NCI-H2029 treated with DMSO at 0.1 percent for 48 hours (cell line): Measurements from ENCODE around the gene TRIM5.
"Not testable (repeated sequence)": the region's sequence is repeated elsewhere in the genome, so short reads cannot be mapped to it uniquely, and the experiment has no call there.

Experiments
- DNase-seq: peaks from one replicate; lab custom pipeline; 2025; lab: John Stamatoyannopoulos, UW

TRIM5 gene

GRCh38 chr11:5684646-5685362 is at the start of gene TRIM5:
Gene TRIM5, minus strand, starts transcription at chr11:5685074. Its CDS starts 4,897 bp downstream, at chr11:5680177.
- DNase-seq = no peak

- no peak for DNase-seq
Observed at GRCh38 chr11:5727691-5728090, 42.8 kb upstream of the TRIM5 start.

GRCh38 chr11:5726351-5726750 is 41.5 kb upstream of the TRIM5 start:
- DNase-seq = no peak

GRCh38 chr11:5722622-5723021 is 37.7 kb upstream of the TRIM5 start:
- no peak for DNase-seq

- no peak for DNase-seq
Observed at GRCh38 chr11:5719703-5720495, 35.0 kb upstream of the TRIM5 start.

- DNase-seq = not testable (repeated sequence)
Observed at GRCh38 chr11:5716518-5716917, 31.6 kb upstream of the TRIM5 start.

- DNase-seq = no peak
Observed at GRCh38 chr11:5713695-5714094, 28.8 kb upstream of the TRIM5 start.

GRCh38 chr11:5712507-5712906 is 27.6 kb upstream of the TRIM5 start:
- no peak for DNase-seq

GRCh38 chr11:5705688-5706087 is 20.8 kb upstream of the TRIM5 start:
- no peak for DNase-seq

GRCh38 chr11:5703741-5704536 is 19.1 kb upstream of the TRIM5 start:
- DNase-seq = no peak

- DNase-seq = no peak
Observed at GRCh38 chr11:5701055-5701577, 16.2 kb upstream of the TRIM5 start.

- DNase-seq = no peak
Observed at GRCh38 chr11:5700421-5701054, 15.7 kb upstream of the TRIM5 start.

GRCh38 chr11:5698281-5698680 is 13.4 kb upstream of the TRIM5 start:
- DNase-seq = no peak

GRCh38 chr11:5696210-5696609 is 11.3 kb upstream of the TRIM5 start:
- DNase-seq = no peak

GRCh38 chr11:5695580-5695979 is 10.7 kb upstream of the TRIM5 start:
- no peak for DNase-seq

- DNase-seq = no peak
Observed at GRCh38 chr11:5694642-5695041, 9.8 kb upstream of the TRIM5 start.

GRCh38 chr11:5691964-5692361 is 7.1 kb upstream of the TRIM5 start:
- DNase-seq = no peak

- not testable (repeated sequence) for DNase-seq
Observed at GRCh38 chr11:5691238-5691963, 6.5 kb upstream of the TRIM5 start.

GRCh38 chr11:5690736-5691135 is 5.9 kb upstream of the TRIM5 start:
- no peak for DNase-seq

- DNase-seq = no peak
Observed at GRCh38 chr11:5690216-5690615, 5.3 kb upstream of the TRIM5 start.

GRCh38 chr11:5689551-5689983 is 4.7 kb upstream of the TRIM5 start, which contains the start of gene TRIM22:
Gene TRIM22, plus strand, starts transcription at chr11:5689790. Its CDS starts 6,443 bp downstream, at chr11:5696233.
- no peak for DNase-seq
